ENCODE measurements around the gene FGF8.

Gene FGF8

GRCh38 chr10:101724446-101724845, 51.5 kb downstream of the FGF8 start:
- DNase-seq: no peak

- no peak for DNase-seq
Observed at GRCh38 chr10:101723176-101723575, 52.7 kb downstream of the FGF8 start.

- no peak for DNase-seq
Observed at GRCh38 chr10:101721806-101722205, 54.1 kb downstream of the FGF8 start.

- DNase-seq: no peak
Observed at GRCh38 chr10:101720606-101721230, 55.2 kb downstream of the FGF8 start.
